H9 (cell line): ENCODE results near the gene MICAL3. TPM values are rescaled to one million over a fixed set of nuclear protein-coding genes. Genes with fewer than 3 reads are reported as not detected.
A peak's percentile ranks its signal among the peaks of the same experiment; 100 is the strongest.

Experiments
- DNase-seq: peaks from one replicate; pipeline ENCODE4 v3.0.0-alpha.2; 2017
- H2AFZ ChIP-seq: one replicate; pipeline ENCODE4 v1.6.1; 2013; ENCODE audit warnings: mild to moderate bottlenecking, low read length, control low read depth, moderate library complexity
- H2AK5ac ChIP-seq: 2 replicates; pipeline ENCODE4 v1.6.1; 2013; ENCODE audit warnings: low read length, control low read depth, mixed read lengths; ENCODE audit not compliant: insufficient read length
- H2BK120ac ChIP-seq: one replicate; pipeline ENCODE4 v1.6.1; 2013; ENCODE audit warnings: low read depth, mild to moderate bottlenecking, low read length, control low read depth, inconsistent platforms; ENCODE audit not compliant: poor library complexity, severe bottlenecking
- H2BK12ac ChIP-seq: 2 replicates; pipeline ENCODE4 v1.6.1; 2013; ENCODE audit warnings: low read length, control low read depth, mixed read lengths, low read depth; ENCODE audit not compliant: insufficient read length
- H2BK15ac ChIP-seq: 2 replicates; pipeline ENCODE4 v1.6.1; 2013; ENCODE audit warnings: low read depth, low read length, control low read depth
- H2BK20ac ChIP-seq: one replicate; pipeline ENCODE4 v1.6.1; 2013; ENCODE audit warnings: low read depth, mild to moderate bottlenecking, low read length, control low read depth, inconsistent platforms; ENCODE audit not compliant: poor library complexity, severe bottlenecking
- H2BK5ac ChIP-seq: 2 replicates; pipeline ENCODE4 v1.6.1; 2013; ENCODE audit warnings: low read length, control low read depth, mixed read lengths; ENCODE audit not compliant: insufficient read length
- H3K14ac ChIP-seq: 2 replicates; pipeline ENCODE4 v1.6.1; 2013; ENCODE audit warnings: low read length, control low read depth; ENCODE audit not compliant: insufficient read depth
- H3K18ac ChIP-seq: 2 replicates; pipeline ENCODE4 v1.6.1; 2013; ENCODE audit warnings: low read depth, mild to moderate bottlenecking, mixed read lengths, low read length, control low read depth; ENCODE audit not compliant: insufficient read length
- H3K23ac ChIP-seq: 2 replicates; pipeline ENCODE4 v1.6.1; 2013; ENCODE audit warnings: low read length, control low read depth, mixed read lengths, low read depth; ENCODE audit not compliant: insufficient read length
- H3K23me2 ChIP-seq: 2 replicates; pipeline ENCODE4 v1.6.1; 2013; ENCODE audit warnings: low read depth, mild to moderate bottlenecking, mixed read lengths, low read length, control low read depth; ENCODE audit not compliant: insufficient read length, poor library complexity, severe bottlenecking
- H3K27ac ChIP-seq: 2 replicates; pipeline ENCODE4 v1.5.1; 2013; ENCODE audit warnings: low read length, control low read depth, mixed read lengths, low read depth; ENCODE audit not compliant: insufficient read length
- H3K27me3 ChIP-seq: 2 replicates; pipeline ENCODE4 v1.6.1; 2013; ENCODE audit warnings: low read length, control low read depth, inconsistent platforms; ENCODE audit not compliant: insufficient read depth
- H3K4ac ChIP-seq: 2 replicates; pipeline ENCODE4 v1.6.1; 2013; ENCODE audit warnings: low read depth, mild to moderate bottlenecking, control low read depth, inconsistent platforms, low read length, moderate library complexity
- H3K4me1 ChIP-seq: 2 replicates; pipeline ENCODE4 v1.6.1; 2013; ENCODE audit warnings: low read length, control low read depth, inconsistent platforms; ENCODE audit not compliant: insufficient read depth
- H3K4me2 ChIP-seq: 2 replicates; pipeline ENCODE4 v1.6.1; 2013; ENCODE audit warnings: low read length, control low read depth, mixed read lengths; ENCODE audit not compliant: insufficient read length, insufficient read depth
- H3K56ac ChIP-seq: 2 replicates; pipeline ENCODE4 v1.6.1; 2013; ENCODE audit warnings: low read depth, mild to moderate bottlenecking, mixed read lengths, low read length, control low read depth; ENCODE audit not compliant: insufficient read length
- H3K79me1 ChIP-seq: 2 replicates; pipeline ENCODE4 v1.6.1; 2013; ENCODE audit warnings: low read depth, mild to moderate bottlenecking, moderate library complexity, low read length, control low read depth, inconsistent platforms; ENCODE audit not compliant: insufficient read depth, poor library complexity, severe bottlenecking
- H3K79me2 ChIP-seq: 2 replicates; pipeline ENCODE4 v1.6.1; 2013; ENCODE audit warnings: low read length, control low read depth, inconsistent platforms; ENCODE audit not compliant: insufficient read depth
- H3K9ac ChIP-seq: 2 replicates; pipeline ENCODE4 v1.6.1; 2013; ENCODE audit warnings: low read length, control low read depth, mixed read lengths; ENCODE audit not compliant: insufficient read length; ENCODE audit errors: extremely low read depth
- H3K9me3 ChIP-seq: one replicate; pipeline ENCODE4 v1.6.1; 2013; ENCODE audit warnings: low read depth, low read length, inconsistent platforms; ENCODE audit not compliant: control insufficient read depth
- H3T11ph ChIP-seq: one replicate; pipeline ENCODE4 v1.6.1; 2013; ENCODE audit warnings: mild to moderate bottlenecking, low read length, control low read depth, inconsistent platforms
- H4K20me1 ChIP-seq: one replicate; pipeline ENCODE4 v1.6.1; 2013; ENCODE audit not compliant: control insufficient read depth, insufficient read length, insufficient read depth
- H4K5ac ChIP-seq: 2 replicates; pipeline ENCODE4 v1.6.1; 2013; ENCODE audit warnings: low read depth, mild to moderate bottlenecking, mixed read lengths, low read length, control low read depth; ENCODE audit not compliant: insufficient read length
- H4K8ac ChIP-seq: replicated peaks from 2 replicates; pipeline ENCODE4 v1.6.1; 2013; ENCODE audit warnings: low read length, control low read depth, mixed read lengths, low read depth; ENCODE audit not compliant: insufficient read length
- H4K91ac ChIP-seq: 2 replicates; pipeline ENCODE4 v1.6.1; 2013; ENCODE audit warnings: low read depth, mild to moderate bottlenecking, moderate library complexity, mixed read lengths, low read length, control low read depth; ENCODE audit not compliant: insufficient read length
- H3K27ac Mint-ChIP-seq, 3 experiments: 2 replicates in 2 of 3; 3 replicates in 1 of 3; pipeline ENCODE4 v1.8.0; 2020 to 2021; ENCODE audit warnings: mixed read lengths in 3 of 3, mild to moderate bottlenecking in 1 of 3, moderate library complexity in 1 of 3
- H3K27me3 Mint-ChIP-seq: 2 replicates; pipeline ENCODE4 v1.8.0; 2021; ENCODE audit warnings: low read depth, mild to moderate bottlenecking, moderate library complexity, mixed read lengths
- H3K36me3 Mint-ChIP-seq, 3 experiments: 2 replicates in 2 of 3; 3 replicates in 1 of 3; pipeline ENCODE4 v1.8.0; 2020 to 2021; ENCODE audit warnings: low read depth in 3 of 3, mixed read lengths in 3 of 3; ENCODE audit not compliant: insufficient read depth in 1 of 3
- H3K4me1 Mint-ChIP-seq, 2 experiments: 2 replicates each; pipeline ENCODE4 v1.8.0; 2020; ENCODE audit warnings: mixed read lengths in 2 of 2
- H3K4me3 Mint-ChIP-seq, 2 experiments: 2 replicates in 1 of 2; 3 replicates in 1 of 2; pipeline ENCODE4 v1.8.0; 2020 to 2021; ENCODE audit warnings: mild to moderate bottlenecking in 2 of 2, mixed read lengths in 2 of 2, moderate library complexity in 1 of 2
- H3K9me3 Mint-ChIP-seq, 2 experiments: 2 replicates in 1 of 2; 3 replicates in 1 of 2; pipeline ENCODE4 v1.8.0; 2020; ENCODE audit warnings: mild to moderate bottlenecking in 2 of 2, mixed read lengths in 2 of 2, moderate library complexity in 1 of 2
- CTCF ChIP-seq: fragments of 200-600 bp; sonication (generic); conservative IDR thresholded peaks from 3 replicates; pipeline ENCODE4 v1.8.0; 2021; ENCODE audit warnings: antibody characterized with exemption, mild to moderate bottlenecking
- WGBS: extraction: QIAGEN DNeasy Blood & Tissue Kit; methylation state at CpG from one replicate; pipeline ENCODE4 v1.1.7; 2013; ENCODE audit warnings: missing lambda C conversion rate, low lambda C conversion rate, mixed read lengths; ENCODE audit not compliant: insufficient read length; ENCODE audit errors: extremely low coverage; 5-methylcytosine and 5-hydroxymethylcytosine counted together
- total RNA-seq: library from RNA; stranded (reverse); gene quantifications from 2 replicates; pipeline ENCODE4 v1.2.1, GENCODE V29; 2021

The MICAL3 gene
- total RNA-seq, 1 experiment from 2014 or later, result 50.2 TPM

GRCh38 chr22:17903564-17904295 lies 120.6 kb downstream of the MICAL3 start:
- Histone ChIP-seq H3K27ac (no peak overlapping the region), H3K79me1 (no peaks in the 10 kb centered on the region), H3K23me2 (no peaks in the 10 kb centered on the region), H2BK12ac (no peak overlapping the region), H4K8ac (no peak overlapping the region), H2AK5ac (no peak overlapping the region), H2BK15ac (no peak overlapping the region), H2AFZ (no peak overlapping the region), H4K5ac (no peak overlapping the region), H3K14ac (no peak overlapping the region), H2BK20ac (no peak overlapping the region), H3K56ac (no peak overlapping the region), H3K4ac (no peak overlapping the region), H3K18ac (no peak overlapping the region), H4K20me1 (no peaks in the 10 kb centered on the region), H3K23ac (no peak overlapping the region), H3K79me2 (peaks cover under 1% of the 10 kb centered on the region; the same call in 1 of the 2 replicates), H3K4me2 (no peak overlapping the region), H3T11ph (no peak overlapping the region), H4K91ac (no peak overlapping the region), H2BK120ac (no peak overlapping the region), H2BK5ac (no peak overlapping the region), H3K9ac (no peak overlapping the region), H3K27me3 (no peaks in the 10 kb centered on the region), H3K9me3 (no peaks in the 10 kb centered on the region), H3K4me1 (no peaks in the 10 kb centered on the region)
- H3K27ac Mint-ChIP-seq, result peak overlapping the region; percentile 50 to 93 (median 61); a peak in 6 of 7 replicates
- no CpG with 5 or more reads among the region's 10 CpGs for WGBS
- no peak for TF ChIP-seq CTCF
- no peaks in the 10 kb centered on the region; the same call in 1 of the 2 replicates for H3K27me3 Mint-ChIP-seq
- H3K9me3 Mint-ChIP-seq, result no peaks in the 10 kb centered on the region
- H3K36me3 Mint-ChIP-seq, result peaks cover 22 to 61% (median 51%) of the 10 kb centered on the region in 3 experiments; a peak in 6 of 7 replicates
- no peak overlapping the region; a peak in 1 of 5 replicates for H3K4me3 Mint-ChIP-seq
- H3K4me1 Mint-ChIP-seq, result peaks cover 26 to 28% of the 10 kb centered on the region in 2 experiments
- DNase-seq, result no peak
